K562 (cell line): ENCODE data around the gene RNF19B. TPM values are rescaled to one million over a fixed set of nuclear protein-coding genes. Genes with fewer than 3 reads are reported as not detected.

Experiments used
- ARID3B ChIP-seq: fragments of 250-450 bp; sonication (Bioruptor Pico); IDR thresholded peaks from 2 replicates; pipeline ENCODE4 v1.4.0; 2020; ENCODE audit warnings: borderline replicate concordance
- E2F3 ChIP-seq: fragments of 250-450 bp; sonication (Bioruptor Pico); IDR thresholded peaks from 2 replicates; pipeline ENCODE4 v1.4.0; 2020; ENCODE audit warnings: mild to moderate bottlenecking
- HDAC6 ChIP-seq: IDR thresholded peaks from 2 replicates; pipeline ENCODE4 v1.6.1; 2012; ENCODE audit warnings: low read depth, mild to moderate bottlenecking, control low read depth, inconsistent platforms, low read length, moderate library complexity
- L3MBTL2 ChIP-seq: fragments of 450-650 bp; IDR thresholded peaks from 2 replicates; pipeline ENCODE4 v1.6.1; 2016; ENCODE audit warnings: mild to moderate bottlenecking, moderate library complexity
- MITF ChIP-seq: IDR thresholded peaks from 2 replicates; pipeline ENCODE4 v1.6.1; 2014; ENCODE audit warnings: antibody characterized with exemption
- NCOA6 ChIP-seq: fragments of 450-650 bp; IDR thresholded peaks from 2 replicates; pipeline ENCODE4 v1.6.1; 2017; ENCODE audit warnings: mild to moderate bottlenecking
- PHF8 ChIP-seq: fragments of 200-600 bp; sonication (generic); IDR thresholded peaks from 2 replicates; pipeline ENCODE4 v1.6.1; 2012; ENCODE audit warnings: mixed run types, mild to moderate bottlenecking, inconsistent platforms, low read length, moderate library complexity, borderline replicate concordance
- POLR2G ChIP-seq: fragments of 200-400 bp; formaldehyde crosslinking; IDR thresholded peaks from 2 replicates; pipeline ENCODE4 v1.6.1; 2017; ENCODE audit warnings: low read depth, mild to moderate bottlenecking, antibody characterized with exemption, low read length, moderate library complexity
- THAP7 ChIP-seq: fragments of 250-450 bp; sonication (Bioruptor Pico); IDR thresholded peaks from 2 replicates; pipeline ENCODE4 v1.5.0; 2021
- polyA plus RNA-seq, 8 experiments: library from polyadenylated mRNA; depleted of rRNA in 4 of 8; stranded (reverse) in 5 of 8; unstranded in 3 of 8; fragments of >200 nt; fragmentation: Nextera tagmentation in 2 of 8; fragmentation: Illumina TruSeq in 1 of 8; extraction: Ambion mirVana in 2 of 8; extraction: Trizol in 1 of 8; gene quantifications; 2 replicates each; pipeline versions ENCODE4 v1.2.1 to v1.2.3, GENCODE V29; 2011 to 2014; ENCODE audit warnings: inconsistent platforms in 1 of 8, missing spikeins in 1 of 8
- total RNA-seq, 7 experiments: library from RNA; depleted of rRNA in 6 of 7; stranded (reverse); fragments of >200 nt in 6 of 7; fragmentation: Illumina TruSeq in 2 of 7; extraction: Trizol in 2 of 7; gene quantifications; 2 replicates each; pipeline versions ENCODE4 v1.2.1 to v1.2.3, GENCODE V29; 2011 to 2021; ENCODE audit warnings: low replicate concordance in 1 of 7

The RNF19B gene
- total and polyA plus RNA-seq, 9 of the 15 experiments (the other 6 are each of a cell fraction or from before 2014, with no cell fraction given), result 2.6 to 14.9 (median 10.1) TPM

- TF ChIP-seq HDAC6 (peak; percentile 34; the same call in 1 of the 2 replicates), L3MBTL2 (peak; percentile 78), MITF (peak; percentile 81), THAP7 (peak; percentile 82), E2F3 (CRISPR knock-in tag) (peak; percentile 62; the same call in 1 of the 2 replicates), ARID3B (CRISPR knock-in tag) (peak; percentile 53; the same call in 1 of the 2 replicates), PHF8 (peak; percentile 97; the same call in 1 of the 2 replicates), NCOA6 (no peak), POLR2G (peak; percentile 99)
Measured at GRCh38 chr1:32964461-32965250, at the start of gene RNF19B (continued).
